ENCODE data around the gene HOXB9. TPM values are rescaled to one million over a fixed set of nuclear protein-coding genes. Genes with fewer than 3 reads are reported as not detected.

The HOXB9 gene
- total and polyA plus RNA-seq, 2 donors from 2014 or later = 29.2 to 45.8 TPM

GRCh38 chr17:48574505-48575065, 51.6 kb downstream of the HOXB9 start:
- Histone ChIP-seq H3K27me3 (ENCODE audit: control insufficient read depth, insufficient read depth, low read length) (no peaks in the 10 kb centered on the region), H3K9me3 (ENCODE audit: control insufficient read depth in 2 of 3, insufficient read depth in 1 of 3, low read length in 3 of 3) (no peaks in the 10 kb centered on the region), H3K36me3 (ENCODE audit: control insufficient read depth in 2 of 3, insufficient read depth in 3 of 3, low read length in 3 of 3) (no peaks in the 10 kb centered on the region), H3K4me1 (ENCODE audit: control insufficient read depth in 2 of 3, insufficient read depth in 2 of 3, low read depth in 1 of 3, low read length in 3 of 3) (peaks cover 11 to 28% (median 12%) of the 10 kb centered on the region in 3 donors), H3K27ac (ENCODE audit: low read depth in 2 of 2, low read length in 2 of 2) (peak overlapping the region; percentile 26 to 86), H3K9ac (ENCODE audit: low read length in 3 of 3) (peak overlapping the region in 2 of 3 donors; percentile 37 to 82), H3K4me3 (ENCODE audit: low read length in 3 of 3) (peak overlapping the region in 1 of 3 donors; percentile 45)
- intact Hi-C loops (cut with DNase I) = loop anchor here (5.0 kb wide), 1 partner anchor 32 kb away; no protein-coding TSS in a partner anchor
- no peak for FAIRE-seq
- no peak for DNase-seq
- no peak for TF ChIP-seq CTCF (IDR thresholded peaks at IDR 0.05; ENCODE audit: borderline replicate concordance, extremely low read depth, insufficient read depth)

GRCh38 chr17:48571826-48572417, 54.2 kb downstream of the HOXB9 start:
- H3K27ac ChIP-seq (ENCODE audit: low read depth in 2 of 2, low read length in 2 of 2) = peak overlapping the region; percentile 81 to 86
- peak overlapping the region in 2 of 3 donors; percentile 32 to 51 for H3K4me3 ChIP-seq (ENCODE audit: low read length in 3 of 3)
- peaks cover 14 to 29% (median 28%) of the 10 kb centered on the region in 3 donors for H3K4me1 ChIP-seq (ENCODE audit: control insufficient read depth in 2 of 3, insufficient read depth in 2 of 3, low read depth in 1 of 3, low read length in 3 of 3)
- no peaks in the 10 kb centered on the region for H3K36me3 ChIP-seq (ENCODE audit: control insufficient read depth in 2 of 3, insufficient read depth in 3 of 3, low read length in 3 of 3)
- peak overlapping the region; percentile 23 to 82 (median 68) for H3K9ac ChIP-seq (ENCODE audit: low read length in 3 of 3)
- intact Hi-C loops (cut with DNase I) = no loop called here
- FAIRE-seq = no peak
- TF ChIP-seq CTCF (IDR thresholded peaks at IDR 0.05; ENCODE audit: borderline replicate concordance, extremely low read depth, insufficient read depth) = no peak
- no peaks in the 10 kb centered on the region for H3K27me3 ChIP-seq (ENCODE audit: control insufficient read depth, insufficient read depth, low read length)
- DNase-seq = no peak
- no peaks in the 10 kb centered on the region for H3K9me3 ChIP-seq (ENCODE audit: control insufficient read depth in 2 of 3, insufficient read depth in 1 of 3, low read length in 3 of 3)

Small RNAs within 50 kb of the gene (microRNA-seq; reads per million reads assigned to microRNA genes)
- gene MIR196A1 = 3.0 reads per million

Other genes with a start within 250 kb of the HOXB9 start
- 34.8 TPM for gene SKAP1, start 196.1 kb downstream of the HOXB9 start, total RNA-seq
- 42.6 TPM for gene SKAP1, start 196.1 kb downstream of the HOXB9 start, polyA plus RNA-seq (ENCODE audit: insufficient read depth, low read depth, low replicate concordance)
- not detected for gene HOXB1, start 95.3 kb downstream of the HOXB9 start, total RNA-seq
- gene HOXB1, start 95.3 kb downstream of the HOXB9 start, polyA plus RNA-seq (ENCODE audit: insufficient read depth, low read depth, low replicate concordance) = not detected
- gene HOXB2, start 81.2 kb downstream of the HOXB9 start, total RNA-seq = 61.9 TPM
- gene HOXB2, start 81.2 kb downstream of the HOXB9 start, polyA plus RNA-seq (ENCODE audit: insufficient read depth, low read depth, low replicate concordance) = 30.7 TPM
- gene HOXB4, start 48.0 kb downstream of the HOXB9 start, total RNA-seq = 22.6 TPM
- 4.4 TPM for gene HOXB4, start 48.0 kb downstream of the HOXB9 start, polyA plus RNA-seq (ENCODE audit: insufficient read depth, low read depth, low replicate concordance)
- gene HOXB3, start 36.1 kb downstream of the HOXB9 start, total RNA-seq = 99.0 TPM
- 12.1 TPM for gene HOXB3, start 36.1 kb downstream of the HOXB9 start, polyA plus RNA-seq (ENCODE audit: insufficient read depth, low read depth, low replicate concordance)
- gene HOXB5, start 32.6 kb downstream of the HOXB9 start, total RNA-seq = 27.0 TPM
- gene HOXB5, start 32.6 kb downstream of the HOXB9 start, polyA plus RNA-seq (ENCODE audit: insufficient read depth, low read depth, low replicate concordance) = 12.3 TPM
- gene HOXB6, start 21.4 kb downstream of the HOXB9 start, total RNA-seq = 90.2 TPM
- gene HOXB6, start 21.4 kb downstream of the HOXB9 start, polyA plus RNA-seq (ENCODE audit: insufficient read depth, low read depth, low replicate concordance) = 44.0 TPM
- gene HOXB7, start 15.3 kb downstream of the HOXB9 start, total RNA-seq = 45.4 TPM
- gene HOXB7, start 15.3 kb downstream of the HOXB9 start, polyA plus RNA-seq (ENCODE audit: insufficient read depth, low read depth, low replicate concordance) = 49.6 TPM
- 48.7 TPM for gene HOXB8, start 11.1 kb downstream of the HOXB9 start, total RNA-seq
- gene HOXB8, start 11.1 kb downstream of the HOXB9 start, polyA plus RNA-seq (ENCODE audit: insufficient read depth, low read depth, low replicate concordance) = 19.3 TPM
- gene PRAC1, start 96.2 kb upstream of the HOXB9 start, total RNA-seq = not detected
- gene PRAC1, start 96.2 kb upstream of the HOXB9 start, polyA plus RNA-seq (ENCODE audit: insufficient read depth, low read depth, low replicate concordance) = not detected
- gene PRAC2, start 96.8 kb upstream of the HOXB9 start, total RNA-seq = not detected
- not detected for gene PRAC2, start 96.8 kb upstream of the HOXB9 start, polyA plus RNA-seq (ENCODE audit: insufficient read depth, low read depth, low replicate concordance)
- not detected for gene HOXB13, start 102.4 kb upstream of the HOXB9 start, total RNA-seq
- not detected for gene HOXB13, start 102.4 kb upstream of the HOXB9 start, polyA plus RNA-seq (ENCODE audit: insufficient read depth, low read depth, low replicate concordance)
- gene TTLL6, start 190.9 kb upstream of the HOXB9 start, total RNA-seq = 2.3 TPM
- 4.2 TPM for gene TTLL6, start 190.9 kb upstream of the HOXB9 start, polyA plus RNA-seq (ENCODE audit: insufficient read depth, low read depth, low replicate concordance)
- gene CALCOCO2, start 204.7 kb upstream of the HOXB9 start, total RNA-seq = 157 TPM
- gene CALCOCO2, start 204.7 kb upstream of the HOXB9 start, polyA plus RNA-seq (ENCODE audit: insufficient read depth, low read depth, low replicate concordance) = 63.6 TPM

Data from kidney (tissue), 14 donors.